Hepatocyte (in vitro differentiated cells): ENCODE data around the gene KCNQ4.

Experiments
- EZH2 ChIP-seq: fragments of 200-600 bp; sonication (generic); IDR thresholded peaks from 2 replicates; pipeline ENCODE4 v1.6.1; 2016; ENCODE audit warnings: antibody characterized with exemption, mild to moderate bottlenecking, borderline replicate concordance
- EZH2phosphoT487 ChIP-seq: fragments of 200-600 bp; sonication (generic); IDR thresholded peaks from one replicate; pipeline ENCODE4 v1.6.1; 2018; ENCODE audit warnings: antibody characterized with exemption, mild to moderate bottlenecking, low read depth, moderate library complexity; ENCODE audit not compliant: unreplicated experiment, severe bottlenecking
- TF ChIP-seq, protein P1 (sequence below): fragments of 200-600 bp; sonication (generic); IDR thresholded peaks from 2 replicates; pipeline ENCODE4 v1.5.1; 2016; ENCODE audit warnings: antibody characterized with exemption, mild to moderate bottlenecking; ENCODE audit not compliant: poor library complexity

DNA sequence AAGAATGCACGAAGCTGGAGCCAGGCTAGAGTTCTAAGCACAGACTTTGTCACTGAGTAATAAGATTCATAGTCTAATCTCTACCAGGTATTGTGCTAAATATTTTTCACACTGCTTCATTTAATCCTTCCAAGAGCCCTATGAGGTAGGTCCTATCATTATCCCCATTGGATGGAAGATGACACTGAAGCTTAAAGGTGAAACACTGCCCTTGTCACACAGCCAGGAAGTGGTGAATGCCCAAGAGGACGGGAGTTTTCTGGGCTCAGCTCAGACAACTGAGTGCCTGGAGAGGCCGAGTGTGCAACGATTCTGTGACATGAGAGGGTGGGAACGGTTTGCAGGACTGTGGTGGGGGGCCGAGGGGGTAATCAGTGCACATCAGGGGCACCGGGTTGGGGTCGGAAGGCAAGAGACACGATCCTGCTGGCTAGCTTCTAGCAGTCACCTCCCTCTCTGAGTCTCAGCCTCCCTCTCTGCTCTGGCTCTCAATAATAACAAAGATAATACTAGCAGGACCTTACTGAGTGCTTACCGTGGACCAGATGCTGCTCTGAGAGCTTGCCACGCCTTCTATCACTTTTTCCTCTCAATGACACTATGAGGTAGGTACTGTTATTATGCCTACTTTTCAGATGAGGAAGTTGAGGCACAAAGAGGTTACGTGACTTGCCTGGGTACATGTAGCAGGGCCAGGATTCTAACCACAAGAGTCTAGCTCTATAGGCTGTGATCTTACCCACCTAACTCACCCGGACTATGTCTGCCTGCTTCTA, 12.4 kb downstream of the KCNQ4 start:
- TF ChIP-seq EZH2phosphoT487 (no peak), EZH2 (no peak)
- TF ChIP-seq, protein P1, sequence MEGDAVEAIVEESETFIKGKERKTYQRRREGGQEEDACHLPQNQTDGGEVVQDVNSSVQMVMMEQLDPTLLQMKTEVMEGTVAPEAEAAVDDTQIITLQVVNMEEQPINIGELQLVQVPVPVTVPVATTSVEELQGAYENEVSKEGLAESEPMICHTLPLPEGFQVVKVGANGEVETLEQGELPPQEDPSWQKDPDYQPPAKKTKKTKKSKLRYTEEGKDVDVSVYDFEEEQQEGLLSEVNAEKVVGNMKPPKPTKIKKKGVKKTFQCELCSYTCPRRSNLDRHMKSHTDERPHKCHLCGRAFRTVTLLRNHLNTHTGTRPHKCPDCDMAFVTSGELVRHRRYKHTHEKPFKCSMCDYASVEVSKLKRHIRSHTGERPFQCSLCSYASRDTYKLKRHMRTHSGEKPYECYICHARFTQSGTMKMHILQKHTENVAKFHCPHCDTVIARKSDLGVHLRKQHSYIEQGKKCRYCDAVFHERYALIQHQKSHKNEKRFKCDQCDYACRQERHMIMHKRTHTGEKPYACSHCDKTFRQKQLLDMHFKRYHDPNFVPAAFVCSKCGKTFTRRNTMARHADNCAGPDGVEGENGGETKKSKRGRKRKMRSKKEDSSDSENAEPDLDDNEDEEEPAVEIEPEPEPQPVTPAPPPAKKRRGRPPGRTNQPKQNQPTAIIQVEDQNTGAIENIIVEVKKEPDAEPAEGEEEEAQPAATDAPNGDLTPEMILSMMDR, result no peak
